ENCODE measurements around the gene IRX4.

DNA sequence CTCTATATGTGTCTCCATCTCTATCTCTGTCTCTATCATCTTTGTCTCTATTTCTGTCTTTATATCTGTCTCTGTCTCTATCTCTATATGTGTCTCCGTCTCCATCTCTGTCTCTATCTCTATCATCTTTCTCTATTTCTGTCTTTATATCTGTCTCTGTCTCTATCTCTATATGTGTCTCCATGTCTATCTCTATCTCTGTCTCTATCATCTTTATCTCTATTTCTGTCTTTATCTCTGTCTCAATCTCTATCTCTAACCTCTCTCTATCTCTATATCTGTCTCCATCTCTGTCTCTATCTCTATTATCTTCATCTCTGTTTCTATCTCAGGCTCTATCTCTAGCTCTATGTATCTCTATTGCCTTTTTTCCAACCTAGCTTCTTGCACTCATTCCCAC lies 37.0 kb downstream of the IRX4 start:
- TF ChIP-seq EZH2 (IDR thresholded peaks at IDR 0.05; ENCODE audit: insufficient read depth, poor library complexity, severe bottlenecking) (no peak), EZH2phosphoT487 (IDR thresholded peaks at IDR 0.05; ENCODE audit: insufficient read depth, low read depth) (no peak)

Measured in GM23248 (cell line).